Measurements from ENCODE around the gene EXTL1. TPM values are rescaled to one million over a fixed set of nuclear protein-coding genes. Genes with fewer than 3 reads are reported as not detected.

EXTL1 gene
- total and polyA plus RNA-seq, 10 of the 15 experiments (the other 5 are each of a cell fraction or from before 2014, with no cell fraction given): not detected

- Histone ChIP-seq H2AFZ (ENCODE audit: control insufficient read depth, low read depth, low read length) (no peak overlapping the region), H3K9me3 (replicated peaks; ENCODE audit: control insufficient read depth, insufficient read depth, low read length) (no peaks in the 10 kb centered on the region), H3K27ac (ENCODE audit: control insufficient read depth, insufficient read depth) (no peak overlapping the region), H4K20me1 (ENCODE audit: control insufficient read depth, insufficient read depth) (no peaks in the 10 kb centered on the region), H3K9ac (ENCODE audit: control insufficient read depth, insufficient read depth, low read length) (no peak overlapping the region), H3K4me2 (ENCODE audit: control insufficient read depth, insufficient read depth) (no peak overlapping the region), H3K79me2 (ENCODE audit: control insufficient read depth, insufficient read depth, low read length) (no peaks in the 10 kb centered on the region), H3K4me1 (ENCODE audit: control insufficient read depth, insufficient read depth, low read length) (no peaks in the 10 kb centered on the region), H3K4me3 (no peak overlapping the region), H3K36me3 (ENCODE audit: control insufficient read depth in 2 of 2, insufficient read depth in 2 of 2, low read length in 1 of 2) (no peaks in the 10 kb centered on the region), H3K27me3 (replicated peaks in 1 of 2; ENCODE audit: control insufficient read depth in 2 of 2, insufficient read depth in 2 of 2, low read length in 1 of 2) (peaks cover 13 to 19% of the 10 kb centered on the region in 2 experiments)
- in situ Hi-C loops (cut with MboI): loop anchor here (5.0 kb wide), 1 partner anchor 97 kb away; no protein-coding TSS in a partner anchor
- WGBS (ENCODE audit: insufficient coverage, insufficient replicate concordance, low lambda C conversion rate, missing lambda C conversion rate): 37% methylated on average over 28 of the region's 29 CpGs
- CTCF ChIA-PET: interaction anchor here (0.9 to 1.0 kb wide), 2 partner anchors 11 to 14 kb away, joined by 3 read pairs; no protein-coding TSS in a partner anchor
- TF ChIP-seq FOXM1 (IDR thresholded peaks at IDR 0.05; ENCODE audit: low read depth, low read length): no peak
- intact Hi-C loops (cut with micrococcal nuclease; ENCODE audit: unreplicated experiment): no loop called here
- no peak for ATAC-seq
- RAD21 ChIA-PET (ENCODE audit: unreplicated experiment): no interaction called here
- no peak for DNase-seq (ENCODE audit: low read depth, low spot score)
- POLR2A ChIA-PET: no interaction called here
- no peak for FAIRE-seq
- SMC1A ChIA-PET (ENCODE audit: uncharacterized antibody, unreplicated experiment): no interaction called here
- no TSS peak for BruUV-seq (replicated peaks)
Observed at GRCh38 chr1:26044971-26045721, 23.6 kb downstream of the EXTL1 start.

- Histone ChIP-seq H3K36me3 (ENCODE audit: control insufficient read depth in 2 of 2, insufficient read depth in 2 of 2, low read length in 1 of 2) (no peaks in the 10 kb centered on the region), H3K4me1 (ENCODE audit: control insufficient read depth, insufficient read depth, low read length) (no peaks in the 10 kb centered on the region), H3K27ac (ENCODE audit: control insufficient read depth, insufficient read depth) (no peak within 1 kb of the TSS), H3K79me2 (ENCODE audit: control insufficient read depth, insufficient read depth, low read length) (no peaks in the 10 kb centered on the region), H3K4me3 (no peak within 1 kb of the TSS), H3K9ac (ENCODE audit: control insufficient read depth, insufficient read depth, low read length) (no peak within 1 kb of the TSS), H3K4me2 (ENCODE audit: control insufficient read depth, insufficient read depth) (no peak within 1 kb of the TSS), H3K27me3 (replicated peaks in 1 of 2; ENCODE audit: control insufficient read depth in 2 of 2, insufficient read depth in 2 of 2, low read length in 1 of 2) (peaks cover 13 to 19% of the 10 kb centered on the region in 2 experiments), H2AFZ (ENCODE audit: control insufficient read depth, low read depth, low read length) (no peak within 1 kb of the TSS), H3K9me3 (replicated peaks; ENCODE audit: control insufficient read depth, insufficient read depth, low read length) (no peaks in the 10 kb centered on the region), H4K20me1 (ENCODE audit: control insufficient read depth, insufficient read depth) (no peaks in the 10 kb centered on the region)
- WGBS (ENCODE audit: insufficient coverage, insufficient replicate concordance, low lambda C conversion rate, missing lambda C conversion rate): 3% methylated on average over 53 of the region's 62 CpGs
- no peak for TF ChIP-seq MYC (IDR thresholded peaks at IDR 0.05; ENCODE audit: insufficient read depth, insufficient read length, insufficient replicate concordance, low read length, severe bottlenecking)
- no peak for TF ChIP-seq ZSCAN29 (IDR thresholded peaks at IDR 0.05)
- TF ChIP-seq USF1 (IDR thresholded peaks at IDR 0.05; ENCODE audit: borderline replicate concordance, extremely low read length, insufficient read depth, low read depth, low read length): no peak
- no peak for TF ChIP-seq ZBTB40 (IDR thresholded peaks at IDR 0.05; ENCODE audit: borderline replicate concordance)
- TF ChIP-seq SIX5 (IDR thresholded peaks at IDR 0.05; ENCODE audit: low read depth, low read length, severe bottlenecking): no peak
- no peak for TF ChIP-seq IKZF2 (IDR thresholded peaks at IDR 0.05)
- no peak for TF ChIP-seq PAX8 (IDR thresholded peaks at IDR 0.05)
- BruUV-seq (replicated peaks): no TSS peak
- ChIA-PET CTCF (no interaction called here), POLR2A (no interaction called here), RAD21 (ENCODE audit: unreplicated experiment) (no interaction called here), SMC1A (ENCODE audit: uncharacterized antibody, unreplicated experiment) (no interaction called here)
- intact Hi-C loops (cut with micrococcal nuclease; ENCODE audit: unreplicated experiment): no loop called here
- FAIRE-seq: no peak
- DNase-seq (ENCODE audit: low read depth, low spot score): no peak
- in situ Hi-C loops (cut with MboI): loop anchor here (5.0 kb wide), 1 partner anchor 97 kb away; no protein-coding TSS in a partner anchor
- ATAC-seq: no peak
Observed at GRCh38 chr1:26045722-26046245, 24.2 kb downstream of the EXTL1 start, which contains the start of gene SLC30A2. Gene SLC30A2, minus strand, starts transcription at chr1:26046118. Its CDS starts 222 bp downstream, at chr1:26045896.

Data from GM12878 (cell line).